Activated CD8-positive, alpha-beta T cell treated with anti-CD3 and anti-CD28 coated beads for 36 hours (primary cell): ENCODE data around the gene TAOK2. TPM values are rescaled to one million over a fixed set of nuclear protein-coding genes. Genes with fewer than 3 reads are reported as not detected.

Experiments
- ATAC-seq: fragments of 200-7000 bp; cut with Tn5 transposase; one replicate; pipeline ENCODE4 v1.10.0; 2021; ENCODE audit warnings: mild to moderate bottlenecking, moderate library complexity
- CTCF ChIA-PET: fragments of 350-600 bp; sonication (Branson Sonifier 250); formaldehyde crosslinking; loops from one replicate; lab custom pipeline; 2021; ENCODE audit warnings: antibody characterized with exemption; lab: Charles Lee
- POLR2A ChIA-PET: fragments of 350-600 bp; sonication (Branson Sonifier 250); formaldehyde crosslinking; loops from one replicate; lab custom pipeline; 2021; ENCODE audit warnings: antibody characterized with exemption; lab: Charles Lee
- DNase-seq: peaks from one replicate; pipeline ENCODE4 v3.0.0-alpha.2; 2020
- H3K27ac Mint-ChIP-seq: one replicate; pipeline ENCODE4 v1.8.0; 2021; ENCODE audit warnings: mild to moderate bottlenecking, mixed read lengths
- H3K27me3 Mint-ChIP-seq: one replicate; pipeline ENCODE4 v1.8.0; 2021; ENCODE audit warnings: mixed read lengths
- H3K36me3 Mint-ChIP-seq: one replicate; pipeline ENCODE4 v1.8.0; 2021; ENCODE audit warnings: low read depth, mixed read lengths
- H3K4me1 Mint-ChIP-seq: one replicate; pipeline ENCODE4 v1.8.0; 2021; ENCODE audit warnings: low read depth, mixed read lengths
- H3K4me3 Mint-ChIP-seq: one replicate; pipeline ENCODE4 v1.8.0; 2021; ENCODE audit warnings: mild to moderate bottlenecking, moderate library complexity, mixed read lengths
- H3K9me3 Mint-ChIP-seq: one replicate; pipeline ENCODE4 v1.8.0; 2021; ENCODE audit warnings: mixed read lengths
- CTCF ChIP-seq: fragments of 200-600 bp; IDR thresholded peaks from one replicate; pipeline ENCODE4 v1.8.0; 2022; ENCODE audit warnings: antibody characterized with exemption, mild to moderate bottlenecking
- intact Hi-C: fragments of 100-400 bp; cut with micrococcal nuclease; formaldehyde crosslinking; loops from one replicate; pipeline ENCODE4 v1.10.0; 2022
- total RNA-seq, 2 experiments: library from RNA; stranded (reverse); gene quantifications; one replicate each; pipeline ENCODE4 v1.2.3, GENCODE V29; 2021

TAOK2 gene
- total RNA-seq, 2 experiments from 2014 or later = 25.0 to 25.9 TPM

- POLR2A ChIA-PET = no interaction called here
- Mint-ChIP-seq H3K27me3 (no peaks in the 10 kb centered on the region), H3K4me1 (peaks cover 13% of the 10 kb centered on the region), H3K9me3 (no peaks in the 10 kb centered on the region), H3K36me3 (peaks cover 27% of the 10 kb centered on the region), H3K27ac (no peak overlapping the region), H3K4me3 (no peak overlapping the region)
- no peak for DNase-seq
- CTCF ChIA-PET = no interaction called here
- TF ChIP-seq CTCF = no peak
- intact Hi-C loops = no loop called here
- no peak for ATAC-seq
Observed at GRCh38 chr16:29990034-29990433, 16.4 kb downstream of the TAOK2 start.

- no peak overlapping the region for H3K4me3 Mint-ChIP-seq
Observed at GRCh38 chr16:29990883-29991570, 17.4 kb downstream of the TAOK2 start.

GRCh38 chr16:29991571-29991904 lies 17.9 kb downstream of the TAOK2 start:
- TF ChIP-seq CTCF = no peak
- ChIA-PET CTCF (no interaction called here), POLR2A (interaction anchor here (7.7 kb wide), 1 partner anchor 16 kb away, joined by 74 read pairs; the partner anchor contains the start of gene TAOK2)
- no peaks in the 10 kb centered on the region for H3K9me3 Mint-ChIP-seq
- no peak overlapping the region for H3K4me3 Mint-ChIP-seq
- H3K27ac Mint-ChIP-seq = no peak overlapping the region
- intact Hi-C loops = no loop called here
- H3K4me1 Mint-ChIP-seq = peaks cover 13% of the 10 kb centered on the region
- H3K27me3 Mint-ChIP-seq = no peaks in the 10 kb centered on the region
- ATAC-seq = no peak
- peaks cover 24% of the 10 kb centered on the region for H3K36me3 Mint-ChIP-seq
- DNase-seq = no peak

More at GRCh38 chr16:29990883-29991570, 17.4 kb downstream of the TAOK2 start:
- DNase-seq (no peak), ATAC-seq (no peak)
- Mint-ChIP-seq H3K27me3 (no peaks in the 10 kb centered on the region), H3K36me3 (peaks cover 25% of the 10 kb centered on the region), H3K27ac (no peak overlapping the region), H3K9me3 (no peaks in the 10 kb centered on the region), H3K4me1 (peaks cover 13% of the 10 kb centered on the region)
- TF ChIP-seq CTCF = no peak
- CTCF ChIA-PET = no interaction called here
- intact Hi-C loops = no loop called here
- POLR2A ChIA-PET = interaction anchor here (7.7 kb wide), 1 partner anchor 16 kb away, joined by 74 read pairs; the partner anchor contains the start of gene TAOK2

GRCh38 chr16:29992344-29992967 lies 18.8 kb downstream of the TAOK2 start:
- Mint-ChIP-seq H3K4me1 (peaks cover 18% of the 10 kb centered on the region), H3K4me3 (no peak overlapping the region), H3K36me3 (peaks cover 27% of the 10 kb centered on the region), H3K9me3 (no peaks in the 10 kb centered on the region), H3K27ac (peak overlapping the region; percentile 44), H3K27me3 (no peaks in the 10 kb centered on the region)
- intact Hi-C loops = no loop called here
- no peak for DNase-seq
- ATAC-seq = no peak
- ChIA-PET CTCF (no interaction called here), POLR2A (interaction anchor here (0.6 to 7.7 kb wide), 2 partner anchors 17 to 194 kb away, joined by 3 to 74 read pairs; partner anchors contain the start of gene TAOK2)
- TF ChIP-seq CTCF = no peak
